Measurements from ENCODE around the gene SIRPD. TPM values are rescaled to one million over a fixed set of nuclear protein-coding genes. Genes with fewer than 3 reads are reported as not detected.
A peak's percentile ranks its signal among the peaks of the same experiment; 100 is the strongest.

SIRPD gene
- polyA plus RNA-seq, 3 donors, result 0.27 to 1.8 TPM; not detected in 1

GRCh38 chr20:1561350-1561749, 3.8 kb upstream of the SIRPD start:
- 57 to 80% (median 78%) methylated on average over 2 of the region's 2 CpGs for WGBS, 3 donors
- no peak overlapping the region for H3K27ac ChIP-seq (ENCODE audit: low read depth, low read length)

GRCh38 chr20:1555952-1556351, 1.6 kb downstream of the SIRPD start:
- no peak overlapping the region for H3K27ac ChIP-seq (ENCODE audit: low read depth, low read length)

- H3K27ac ChIP-seq (ENCODE audit: low read depth, low read length), result no peak overlapping the region
- WGBS, 3 donors, result 55 to 96% (median 90%) methylated on average over 1 of the region's 1 CpG
These were observed 17.6 kb downstream of the SIRPD start for GRCh38 chr20:1539816-1540419.

- no peak overlapping the region for H3K27ac ChIP-seq (ENCODE audit: low read depth, low read length)
These were observed 18.9 kb downstream of the SIRPD start for GRCh38 chr20:1538655-1539054.

GRCh38 chr20:1537731-1538058, 19.8 kb downstream of the SIRPD start:
- WGBS, 3 donors, result 34 to 58% (median 44%) methylated on average over 4 of the region's 4 CpGs
- H3K27ac ChIP-seq (ENCODE audit: low read depth, low read length), result no peak overlapping the region

GRCh38 chr20:1536893-1537730, 20.4 kb downstream of the SIRPD start:
- 54 to 66% (median 58%) methylated on average over 11 of the region's 11 CpGs for WGBS, 3 donors
- peak overlapping the region; percentile 41 for H3K27ac ChIP-seq (ENCODE audit: low read depth, low read length)

GRCh38 chr20:1535420-1536175, 21.9 kb downstream of the SIRPD start:
- 58 to 81% (median 70%) methylated on average over 5 of the region's 5 CpGs for WGBS, 3 donors
- no peak overlapping the region for H3K27ac ChIP-seq (ENCODE audit: low read depth, low read length)

- 44 to 69% (median 46%) methylated on average over 5 of the region's 5 CpGs for WGBS, 3 donors
- no peak overlapping the region for H3K27ac ChIP-seq (ENCODE audit: low read depth, low read length)
These were observed 23.0 kb downstream of the SIRPD start for GRCh38 chr20:1534526-1534925.

- no peak overlapping the region for H3K27ac ChIP-seq (ENCODE audit: low read depth, low read length)
- WGBS, 3 donors, result 70 to 85% (median 80%) methylated on average over 4 of the region's 4 CpGs
These were observed 24.4 kb downstream of the SIRPD start for GRCh38 chr20:1533059-1533458.

GRCh38 chr20:1528811-1529210, 28.7 kb downstream of the SIRPD start:
- 10 to 55% (median 38%) methylated on average over 1 of the region's 1 CpG for WGBS, 3 donors

GRCh38 chr20:1527923-1528322, 29.6 kb downstream of the SIRPD start:
- H3K27ac ChIP-seq (ENCODE audit: low read depth, low read length), result no peak overlapping the region

More at GRCh38 chr20:1528811-1529210, 28.7 kb downstream of the SIRPD start:
- H3K27ac ChIP-seq (ENCODE audit: low read depth, low read length), result no peak overlapping the region

GRCh38 chr20:1526896-1527295, 30.6 kb downstream of the SIRPD start:
- H3K27ac ChIP-seq (ENCODE audit: low read depth, low read length), result no peak overlapping the region

- no peak overlapping the region for H3K27ac ChIP-seq (ENCODE audit: low read depth, low read length)
- 80 to 90% (median 86%) methylated on average over 1 of the region's 1 CpG for WGBS, 3 donors
These were observed 31.2 kb downstream of the SIRPD start for GRCh38 chr20:1526310-1526709.

- WGBS, 3 donors, result 8 to 35% (median 24%) methylated on average over 4 of the region's 4 CpGs
- no peak overlapping the region for H3K27ac ChIP-seq (ENCODE audit: low read depth, low read length)
These were observed 33.5 kb downstream of the SIRPD start for GRCh38 chr20:1524004-1524403.

GRCh38 chr20:1517010-1517409, 40.5 kb downstream of the SIRPD start:
- WGBS, 3 donors, result 62 to 77% (median 73%) methylated on average over 5 of the region's 5 CpGs
- no peak overlapping the region for H3K27ac ChIP-seq (ENCODE audit: low read depth, low read length)

GRCh38 chr20:1513801-1514200, 43.7 kb downstream of the SIRPD start:
- 66 to 94% (median 85%) methylated on average over 1 of the region's 1 CpG for WGBS, 3 donors
- H3K27ac ChIP-seq (ENCODE audit: low read depth, low read length), result no peak overlapping the region

- 23 to 41% (median 28%) methylated on average over 9 of the region's 9 CpGs for WGBS, 3 donors
- no peak overlapping the region for H3K27ac ChIP-seq (ENCODE audit: low read depth, low read length)
These were observed 48.3 kb downstream of the SIRPD start for GRCh38 chr20:1509237-1509636.

- H3K27ac ChIP-seq (ENCODE audit: low read depth, low read length), result no peak overlapping the region
These were observed 48.9 kb downstream of the SIRPD start for GRCh38 chr20:1508574-1508973.

GRCh38 chr20:1507276-1507675, 50.2 kb downstream of the SIRPD start:
- H3K27ac ChIP-seq (ENCODE audit: low read depth, low read length), result no peak overlapping the region
- 69 to 77% (median 75%) methylated on average over 3 of the region's 3 CpGs for WGBS, 3 donors

GRCh38 chr20:1505871-1506270, 51.6 kb downstream of the SIRPD start:
- WGBS, 3 donors, result 67 to 100% (median 78%) methylated on average over 1 of the region's 1 CpG
- H3K27ac ChIP-seq (ENCODE audit: low read depth, low read length), result no peak overlapping the region

Measured in adipose tissue (tissue), 3 donors.